HepG2 (cell line): Measurements from ENCODE around the gene POC1B. TPM values are rescaled to one million over a fixed set of nuclear protein-coding genes. Genes with fewer than 3 reads are reported as not detected.

ENCODE experiments used
- ATAC-seq: fragments of 200-7000 bp; cut with Tn5 transposase; 3 replicates; pipeline ENCODE4 v1.9.1; 2020; ENCODE audit warnings: mild to moderate bottlenecking, moderate library complexity
- BruUV-seq: library from RNA; stranded (reverse); fragments of 400-500 nt; replicated peaks from 2 replicates; lab custom pipeline; 2021; lab: Mats Ljungman, UMichigan
- CTCF ChIA-PET: fragments of 300-600 bp; formaldehyde crosslinking; extraction: SDS; loops from one replicate; lab custom pipeline; 2021; ENCODE audit warnings: low total read pairs, inconsistent platforms, low intra/inter-chr PET ratio; lab: Yijun Ruan, JAX
- POLR2A ChIA-PET: fragments of 350-600 bp; sonication (Branson Sonifier 250); formaldehyde crosslinking; loops from one replicate; lab custom pipeline; 2020; ENCODE audit warnings: antibody characterized with exemption, inconsistent platforms; lab: Yijun Ruan, JAX
- DNase-seq: peaks from one replicate; pipeline ENCODE4 v3.0.0-alpha.2; 2015; ENCODE audit warnings: low spot score
- FAIRE-seq: peaks from 3 replicates; lab custom pipeline; 2011; peaks lifted over from hg19 to GRCh38; lab: Jason Lieb, UNC
- H2AFZ ChIP-seq: one replicate; pipeline ENCODE4 v1.6.1; 2011; ENCODE audit warnings: low read length, inconsistent platforms
- H3K27ac ChIP-seq: fragments of 300-600 bp; 3 replicates; pipeline ENCODE4 v1.8.0; 2011; ENCODE audit warnings: mixed run types, mild to moderate bottlenecking, mixed read lengths, low read length, inconsistent platforms; ENCODE audit not compliant: insufficient read depth; ENCODE audit errors: extremely low read length
- H3K27me3 ChIP-seq, 2 experiments: fragments of 200-600 bp in 1 of 2; 2 replicates in 1 of 2; 3 replicates in 1 of 2; pipeline versions ENCODE4 v1.6.0 to v1.8.0; 2011; ENCODE audit warnings: low read length in 2 of 2, mild to moderate bottlenecking in 2 of 2, moderate library complexity in 2 of 2, inconsistent platforms in 1 of 2; ENCODE audit not compliant: insufficient read depth in 2 of 2, control insufficient read depth in 1 of 2
- H3K36me3 ChIP-seq, 2 experiments: fragments of 200-600 bp in 1 of 2; replicated peaks in 1 of 2; 2 replicates in 1 of 2; 3 replicates in 1 of 2; pipeline versions ENCODE4 v1.5.1 to v1.8.0; 2011; ENCODE audit warnings: low read length in 2 of 2, inconsistent platforms in 1 of 2; ENCODE audit not compliant: insufficient read depth in 2 of 2, control insufficient read depth in 1 of 2
- H3K4me1 ChIP-seq: 2 replicates; pipeline ENCODE4 v1.5.1; 2012; ENCODE audit warnings: low read length, inconsistent platforms; ENCODE audit not compliant: insufficient read depth
- H3K4me2 ChIP-seq: 2 replicates; pipeline ENCODE4 v1.6.0; 2011; ENCODE audit warnings: low read depth, low read length, inconsistent platforms
- H3K4me3 ChIP-seq, 3 experiments: fragments of 200-600 bp in 1 of 3; sonication (generic), shearing (Covaris generic) in 1 of 3; replicated peaks in 1 of 3; 2 replicates each; pipeline ENCODE4 v1.5.1; 2011 to 2016; ENCODE audit warnings: low read length in 3 of 3, inconsistent platforms in 2 of 3, low read depth in 2 of 3, mild to moderate bottlenecking in 2 of 3, control low read depth in 1 of 3, mixed read lengths in 1 of 3; ENCODE audit not compliant: insufficient read depth in 1 of 3
- H3K79me2 ChIP-seq: one replicate; pipeline ENCODE4 v1.6.1; 2011; ENCODE audit warnings: low read length, inconsistent platforms; ENCODE audit not compliant: insufficient read depth
- H3K9ac ChIP-seq: 2 replicates; pipeline ENCODE4 v1.6.0; 2011; ENCODE audit warnings: mild to moderate bottlenecking, low read depth, low read length, inconsistent platforms; ENCODE audit not compliant: insufficient read depth
- H3K9me3 ChIP-seq: 2 replicates; pipeline ENCODE4 v1.5.1; 2012; ENCODE audit warnings: mild to moderate bottlenecking, low read length
- H4K20me1 ChIP-seq: 2 replicates; pipeline ENCODE4 v1.6.0; 2011; ENCODE audit warnings: inconsistent platforms, mild to moderate bottlenecking, low read length, moderate library complexity; ENCODE audit not compliant: insufficient read depth
- ARID2 ChIP-seq: sonication (generic); formaldehyde crosslinking; IDR thresholded peaks from 2 replicates; pipeline ENCODE4 v1.8.1; 2022; ENCODE audit warnings: mild to moderate bottlenecking, missing genetic modification reagents, borderline replicate concordance
- EZH2 ChIP-seq: conservative IDR thresholded peaks from 2 replicates; pipeline ENCODE4 v1.6.1; 2012; ENCODE audit warnings: mild to moderate bottlenecking, low read depth, low read length, moderate library complexity
- POLR2AphosphoS2 ChIP-seq: IDR thresholded peaks from 2 replicates; pipeline ENCODE4 v1.6.1; 2011; ENCODE audit warnings: low read depth, low read length, improper control_type of control experiment
- SNAPC4 ChIP-seq: sonication (generic); formaldehyde crosslinking; IDR thresholded peaks from 2 replicates; pipeline ENCODE4 v1.4.0; 2020; ENCODE audit warnings: mild to moderate bottlenecking, missing genetic modification reagents
- ZNF44 ChIP-seq: sonication (generic); formaldehyde crosslinking; IDR thresholded peaks from 2 replicates; pipeline ENCODE4 v1.5.1; 2020; ENCODE audit warnings: mild to moderate bottlenecking, missing genetic modification reagents
- WGBS: methylation state at CpG from one replicate; pipeline ENCODE4 v1.1.6; 2017; ENCODE audit warnings: low lambda C conversion rate; 5-methylcytosine and 5-hydroxymethylcytosine counted together
- in situ Hi-C: cut with HindIII; loops from 2 replicates; pipeline ENCODE4 v1.10.0; 2017; ENCODE audit warnings: low pct_unique_long_range_greater_than_20kb; ENCODE audit not compliant: extremely low pct_ligation_motif_present
- intact Hi-C: fragments of 100-400 bp; cut with micrococcal nuclease; formaldehyde crosslinking; loops from one replicate; pipeline ENCODE4 v1.10.0; 2022; ENCODE audit not compliant: unreplicated experiment
- polyA plus RNA-seq, 8 experiments: library from polyadenylated mRNA; depleted of rRNA in 3 of 8; stranded (reverse) in 7 of 8; unstranded in 1 of 8; fragments of >200 nt; fragmentation: Illumina TruSeq in 4 of 8; extraction: Trizol in 4 of 8; gene quantifications; 2 replicates each; pipeline versions ENCODE4 v1.2.1 to v1.2.3, GENCODE V29; 2011 to 2016; ENCODE audit warnings: low read depth in 4 of 8, missing spikeins in 1 of 8, mixed read lengths in 1 of 8; ENCODE audit not compliant: insufficient read depth in 1 of 8
- total RNA-seq, 5 experiments: library from RNA; depleted of rRNA; stranded (reverse); fragments of >200 nt; fragmentation: Illumina TruSeq; extraction: Trizol; gene quantifications; 2 replicates each; pipeline ENCODE4 v1.2.3, GENCODE V29; 2016; ENCODE audit warnings: low read depth in 1 of 5
- TF ChIP-seq, protein P1 (sequence below): sonication (generic); formaldehyde crosslinking; IDR thresholded peaks from 2 replicates; pipeline ENCODE4 v1.8.1; 2023; ENCODE audit warnings: mild to moderate bottlenecking, inconsistent platforms, moderate library complexity, missing genetic modification reagents, borderline replicate concordance
- TF ChIP-seq, protein P2 (sequence below): sonication (generic); formaldehyde crosslinking; IDR thresholded peaks from 2 replicates; pipeline ENCODE4 v1.4.0; 2020; ENCODE audit warnings: low read depth, mild to moderate bottlenecking, missing genetic modification reagents
- TF ChIP-seq, protein P3 (sequence below): sonication (generic); formaldehyde crosslinking; IDR thresholded peaks from 2 replicates; pipeline ENCODE4 v1.8.1; 2023; ENCODE audit warnings: mild to moderate bottlenecking, missing genetic modification reagents, borderline replicate concordance

POC1B gene
- total and polyA plus RNA-seq, 2 of the 13 experiments (the other 11 are each of a cell fraction or from before 2014, with no cell fraction given), result 9.3 to 11.0 TPM

DNA sequence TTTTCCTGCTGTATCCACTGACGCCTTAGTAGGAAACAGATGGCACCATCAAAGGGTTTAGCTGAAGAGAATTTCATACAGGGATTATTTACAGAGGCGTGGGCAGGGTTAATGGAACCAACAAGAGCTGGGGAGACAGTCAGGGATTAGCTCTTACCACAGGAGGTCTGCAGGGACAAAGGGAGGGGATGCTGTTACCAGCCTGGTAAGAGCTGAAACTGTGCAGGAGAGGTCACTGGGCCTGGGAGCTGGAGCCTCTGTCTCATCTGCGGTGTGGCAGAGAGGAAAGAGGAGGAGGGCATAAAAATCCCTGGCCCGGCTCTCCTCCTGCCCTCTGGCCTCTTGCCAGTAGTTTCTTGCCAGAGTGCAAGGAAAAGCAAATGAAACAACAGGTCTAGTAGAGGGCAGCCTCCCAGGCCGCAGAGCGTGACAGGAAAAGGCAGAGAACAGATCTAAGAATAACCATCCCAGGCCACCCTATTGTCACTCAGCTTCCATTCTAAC, 18.9 kb upstream of the POC1B start:
- no peaks in the 10 kb centered on the region for H3K36me3 ChIP-seq
- no peaks in the 10 kb centered on the region for H3K27me3 ChIP-seq
- no peak overlapping the region for H3K9ac ChIP-seq
- H3K4me3 ChIP-seq, result no peak overlapping the region
- CTCF ChIA-PET, result no interaction called here
- no TSS peak for BruUV-seq
- peaks cover 11% of the 10 kb centered on the region for H3K4me1 ChIP-seq
- TF ChIP-seq ZNF44 (CRISPR knock-in tag) (no peak), ARID2 (CRISPR knock-in tag) (no peak)
- TF ChIP-seq, protein P1, sequence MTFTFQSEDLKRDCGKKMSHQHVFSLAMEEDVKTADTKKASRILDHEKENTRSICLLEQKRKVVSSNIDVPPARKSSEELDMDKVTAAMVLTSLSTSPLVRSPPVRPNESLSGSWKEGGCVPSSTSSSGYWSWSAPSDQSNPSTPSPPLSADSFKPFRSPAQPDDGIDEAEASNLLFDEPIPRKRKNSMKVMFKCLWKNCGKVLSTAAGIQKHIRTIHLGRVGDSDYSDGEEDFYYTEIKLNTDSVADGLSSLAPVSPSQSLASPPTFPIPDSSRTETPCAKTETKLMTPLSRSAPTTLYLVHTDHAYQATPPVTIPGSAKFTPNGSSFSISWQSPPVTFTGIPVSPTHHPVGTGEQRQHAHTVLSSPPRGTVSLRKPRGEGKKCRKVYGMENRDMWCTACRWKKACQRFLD (CRISPR knock-in tag), result no peak
- TF ChIP-seq, all 625 proteins: peak for 0
- H4K20me1 ChIP-seq, result no peaks in the 10 kb centered on the region; the same call in 1 of the 2 replicates
- ATAC-seq, result peak; percentile 74
- 11% methylated on average over 6 of the region's 6 CpGs for WGBS
- POLR2A ChIA-PET, result interaction anchor here (1.8 kb wide), 1 partner anchor 164 kb away, joined by 7 read pairs; the partner anchor contains the start of gene ATP2B1
- no peak for FAIRE-seq
- no peak for DNase-seq
- no peak overlapping the region for H2AFZ ChIP-seq
- H3K9me3 ChIP-seq, result no peaks in the 10 kb centered on the region
- H3K79me2 ChIP-seq, result no peaks in the 10 kb centered on the region
- intact Hi-C loops, result loop anchor here (5.0 kb wide), 4 partner anchors 88 to 1398 kb away; partner anchors contain the start of gene ATP2B1
- in situ Hi-C loops, result loop anchor here (5.0 to 25.0 kb wide), 3 partner anchors 160 to 558 kb away; partner anchors contain the start of gene ATP2B1
- H3K4me2 ChIP-seq, result peak overlapping the region; percentile 12; the same call in 1 of the 2 replicates
- no peak overlapping the region for H3K27ac ChIP-seq

- no TSS peak for BruUV-seq
- H3K79me2 ChIP-seq, result no peaks in the 10 kb centered on the region
- H3K9ac ChIP-seq, result no peak overlapping the region
- no peak overlapping the region for H3K27ac ChIP-seq
- no peaks in the 10 kb centered on the region for H3K27me3 ChIP-seq
- FAIRE-seq (no peak), DNase-seq (no peak), ATAC-seq (no peak)
- intact Hi-C loops, result loop anchor here (5.0 kb wide), 4 partner anchors 88 to 1398 kb away; partner anchors contain the start of gene ATP2B1
- ChIA-PET CTCF (no interaction called here), POLR2A (interaction anchor here (1.8 kb wide), 1 partner anchor 165 kb away, joined by 7 read pairs; the partner anchor contains the start of gene ATP2B1)
- no peak overlapping the region for H3K4me3 ChIP-seq
- H3K9me3 ChIP-seq, result no peaks in the 10 kb centered on the region
- no peak overlapping the region for H2AFZ ChIP-seq
- 88% methylated on average over 1 of the region's 1 CpG for WGBS
- no peaks in the 10 kb centered on the region for H3K36me3 ChIP-seq
- in situ Hi-C loops, result loop anchor here (5.0 to 25.0 kb wide), 3 partner anchors 161 to 558 kb away; partner anchors contain the start of gene ATP2B1
- H3K4me2 ChIP-seq, result no peak overlapping the region
- H4K20me1 ChIP-seq, result no peaks in the 10 kb centered on the region; the same call in 1 of the 2 replicates
- H3K4me1 ChIP-seq, result peaks cover 14% of the 10 kb centered on the region
- TF ChIP-seq, protein P2, sequence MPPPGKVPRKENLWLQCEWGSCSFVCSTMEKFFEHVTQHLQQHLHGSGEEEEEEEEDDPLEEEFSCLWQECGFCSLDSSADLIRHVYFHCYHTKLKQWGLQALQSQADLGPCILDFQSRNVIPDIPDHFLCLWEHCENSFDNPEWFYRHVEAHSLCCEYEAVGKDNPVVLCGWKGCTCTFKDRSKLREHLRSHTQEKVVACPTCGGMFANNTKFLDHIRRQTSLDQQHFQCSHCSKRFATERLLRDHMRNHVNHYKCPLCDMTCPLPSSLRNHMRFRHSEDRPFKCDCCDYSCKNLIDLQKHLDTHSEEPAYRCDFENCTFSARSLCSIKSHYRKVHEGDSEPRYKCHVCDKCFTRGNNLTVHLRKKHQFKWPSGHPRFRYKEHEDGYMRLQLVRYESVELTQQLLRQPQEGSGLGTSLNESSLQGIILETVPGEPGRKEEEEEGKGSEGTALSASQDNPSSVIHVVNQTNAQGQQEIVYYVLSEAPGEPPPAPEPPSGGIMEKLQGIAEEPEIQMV (CRISPR knock-in tag), result no peak
- TF ChIP-seq, protein P3, sequence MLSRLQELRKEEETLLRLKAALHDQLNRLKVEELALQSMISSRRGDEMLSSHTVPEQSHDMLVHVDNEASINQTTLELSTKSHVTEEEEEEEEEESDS, result no peak
- TF ChIP-seq EZH2, result no peak
- no peak for TF ChIP-seq POLR2AphosphoS2
- no peak for TF ChIP-seq SNAPC4 (CRISPR knock-in tag)
These were observed 18.2 kb upstream of the POC1B start for GRCh38 chr12:89544022-89544421.
